Neuronal stem cell (in vitro differentiated cells): Measurements from ENCODE around the gene RBM11.

ENCODE experiments used
- DNase-seq: peaks from one replicate; pipeline ENCODE4 v3.0.0-alpha.2; 2013; ENCODE audit warnings: low spot score
- H2AFZ ChIP-seq: one replicate; pipeline ENCODE4 v1.6.1; 2013; ENCODE audit warnings: mild to moderate bottlenecking, low read length, inconsistent platforms
- H2AK5ac ChIP-seq: 2 replicates; pipeline ENCODE4 v1.6.1; 2013; ENCODE audit warnings: low read depth, mild to moderate bottlenecking, inconsistent platforms, low read length, moderate library complexity, mixed read lengths
- H2BK120ac ChIP-seq: 2 replicates; pipeline ENCODE4 v1.6.1; 2013; ENCODE audit warnings: low read depth, mild to moderate bottlenecking, inconsistent platforms, low read length, moderate library complexity, mixed read lengths
- H2BK12ac ChIP-seq: one replicate; pipeline ENCODE4 v1.6.1; 2013; ENCODE audit warnings: low read length, inconsistent platforms
- H2BK15ac ChIP-seq: 2 replicates; pipeline ENCODE4 v1.6.1; 2013; ENCODE audit warnings: mild to moderate bottlenecking, low read length, inconsistent platforms, mixed read lengths
- H2BK5ac ChIP-seq: one replicate; pipeline ENCODE4 v1.6.1; 2013; ENCODE audit warnings: inconsistent platforms, mild to moderate bottlenecking, low read length, moderate library complexity
- H3K14ac ChIP-seq: one replicate; pipeline ENCODE4 v1.6.1; 2013; ENCODE audit warnings: low read length, inconsistent platforms
- H3K18ac ChIP-seq: 2 replicates; pipeline ENCODE4 v1.6.1; 2013; ENCODE audit warnings: low read length, inconsistent platforms
- H3K23ac ChIP-seq: 2 replicates; pipeline ENCODE4 v1.6.1; 2013; ENCODE audit warnings: low read depth, mild to moderate bottlenecking, mixed read lengths, low read length, inconsistent platforms; ENCODE audit not compliant: poor library complexity
- H3K27ac ChIP-seq: replicated peaks from 3 replicates; pipeline ENCODE4 v1.5.1; 2013; ENCODE audit warnings: low read length, inconsistent platforms
- H3K27me3 ChIP-seq, 3 experiments: 2 replicates each; pipeline ENCODE4 v1.6.1; 2013; ENCODE audit warnings: low read length in 3 of 3, mild to moderate bottlenecking in 2 of 3, inconsistent platforms in 1 of 3, low read depth in 1 of 3, mixed read lengths in 1 of 3, moderate library complexity in 1 of 3; ENCODE audit not compliant: control insufficient read depth in 3 of 3, insufficient read depth in 3 of 3
- H3K36me3 ChIP-seq, 2 donors: replicated peaks in 1 of 2; 2 replicates each; pipeline ENCODE4 v1.6.1; 2013; ENCODE audit warnings: low read length in 2 of 2; ENCODE audit not compliant: control insufficient read depth in 2 of 2, insufficient read depth in 2 of 2
- H3K4ac ChIP-seq: 2 replicates; pipeline ENCODE4 v1.6.1; 2013; ENCODE audit warnings: inconsistent platforms, mild to moderate bottlenecking, low read length, moderate library complexity
- H3K4me1 ChIP-seq, 2 donors: 1 replicate in 1 of 2; 2 replicates in 1 of 2; pipeline ENCODE4 v1.6.1; 2013; ENCODE audit warnings: low read length in 2 of 2, low read depth in 1 of 2; ENCODE audit not compliant: control insufficient read depth in 2 of 2, insufficient read depth in 1 of 2
- H3K4me2 ChIP-seq: one replicate; pipeline ENCODE4 v1.6.1; 2013; ENCODE audit warnings: mild to moderate bottlenecking, low read length, inconsistent platforms; ENCODE audit not compliant: insufficient read depth, poor library complexity, severe bottlenecking
- H3K4me3 ChIP-seq, 2 donors: 2 replicates each; pipeline ENCODE4 v1.5.1; 2013; ENCODE audit warnings: low read length in 2 of 2, mild to moderate bottlenecking in 2 of 2, inconsistent platforms in 1 of 2, moderate library complexity in 1 of 2
- H3K79me1 ChIP-seq: one replicate; pipeline ENCODE4 v1.6.1; 2013; ENCODE audit warnings: low read depth, mild to moderate bottlenecking, inconsistent platforms, low read length, moderate library complexity
- H3K9ac ChIP-seq: one replicate; pipeline ENCODE4 v1.6.1; 2013; ENCODE audit warnings: mild to moderate bottlenecking, low read depth, low read length, inconsistent platforms; ENCODE audit not compliant: poor library complexity
- H3K9me3 ChIP-seq, 2 donors: replicated peaks in 1 of 2; 2 replicates each; pipeline versions ENCODE3 to v1.6.1; 2013; ENCODE audit warnings: low read length in 2 of 2, mild to moderate bottlenecking in 2 of 2, inconsistent platforms in 1 of 2, low read depth in 1 of 2, mixed read lengths in 1 of 2, moderate library complexity in 1 of 2; ENCODE audit not compliant: control insufficient read depth in 2 of 2, insufficient read depth in 1 of 2
- H4K8ac ChIP-seq: one replicate; pipeline ENCODE4 v1.6.1; 2013; ENCODE audit warnings: low read depth, mild to moderate bottlenecking, inconsistent platforms, low read length, moderate library complexity
- H4K91ac ChIP-seq: one replicate; pipeline ENCODE4 v1.6.1; 2013; ENCODE audit warnings: low read length, low read depth, mild to moderate bottlenecking, inconsistent platforms; ENCODE audit not compliant: poor library complexity
- WGBS, 2 donors: extraction: QIAGEN DNeasy Blood & Tissue Kit; methylation state at CpG; one replicate each; pipeline ENCODE4 v1.1.7; 2013; ENCODE audit warnings: missing lambda C conversion rate in 2 of 2, mixed read lengths in 1 of 2; ENCODE audit not compliant: insufficient read length in 2 of 2, insufficient replicate concordance in 1 of 2; ENCODE audit errors: extremely low coverage in 2 of 2; 5-methylcytosine and 5-hydroxymethylcytosine counted together

RBM11 gene

DNA sequence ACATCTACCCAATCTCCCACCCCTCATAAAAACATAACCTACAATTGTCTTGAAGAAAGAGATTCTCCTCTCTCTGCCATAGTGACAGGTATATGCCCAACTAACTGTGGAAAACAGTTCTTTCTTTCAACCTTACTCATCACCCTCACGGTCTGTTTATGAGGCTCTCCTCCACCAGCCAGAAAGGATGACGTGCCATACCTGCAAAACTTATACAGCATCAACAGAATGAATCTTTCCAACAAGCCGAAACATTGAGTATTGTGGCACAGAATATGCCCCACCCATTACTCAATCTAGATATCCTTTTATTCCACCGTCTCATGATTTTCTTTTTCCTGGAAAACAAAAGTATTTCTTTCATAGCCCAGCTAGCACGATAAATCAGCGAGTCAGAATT lies 55.7 kb downstream of the RBM11 start:
- no peaks in the 10 kb centered on the region for H3K36me3 ChIP-seq
- no CpG with 5 or more reads among the region's 6 CpGs for WGBS, 2 donors
- no peak for DNase-seq
- no peak overlapping the region for H3K4ac ChIP-seq
- H2BK15ac ChIP-seq = no peak overlapping the region
- H2BK12ac ChIP-seq = no peak overlapping the region
- no peak overlapping the region for H3K27ac ChIP-seq
- H3K23ac ChIP-seq = no peak overlapping the region
- H3K4me2 ChIP-seq = no peak overlapping the region
- no peak overlapping the region for H3K4me3 ChIP-seq
- no peak overlapping the region for H2AK5ac ChIP-seq
- H3K9me3 ChIP-seq = no peaks in the 10 kb centered on the region
- no peak overlapping the region for H3K9ac ChIP-seq
- H3K14ac ChIP-seq = no peak overlapping the region
- no peaks in the 10 kb centered on the region for H3K4me1 ChIP-seq
- no peak overlapping the region for H4K91ac ChIP-seq
- H3K27me3 ChIP-seq = peaks cover 0 to 21% (median 8%) of the 10 kb centered on the region in 3 experiments
- H3K18ac ChIP-seq = no peak overlapping the region
- H3K79me1 ChIP-seq = no peaks in the 10 kb centered on the region
- H4K8ac ChIP-seq = no peak overlapping the region
- H2BK5ac ChIP-seq = no peak overlapping the region
- H2AFZ ChIP-seq = no peak overlapping the region
- H2BK120ac ChIP-seq = no peak overlapping the region

GRCh38 chr21:14273736-14274538 lies 58.0 kb downstream of the RBM11 start:
- peak overlapping the region in 1 of 2 donors; percentile 18 for H3K4me3 ChIP-seq
- WGBS, 2 donors = no CpG with 5 or more reads among the region's 39 CpGs
- no peak for DNase-seq

GRCh38 chr21:14275702-14276205 lies 59.8 kb downstream of the RBM11 start:
- no peak overlapping the region for H4K8ac ChIP-seq
- H3K9me3 ChIP-seq = no peaks in the 10 kb centered on the region
- no peak overlapping the region for H4K91ac ChIP-seq
- H3K4me3 ChIP-seq = no peak overlapping the region
- DNase-seq = no peak
- no peak overlapping the region for H3K4me2 ChIP-seq
- H3K36me3 ChIP-seq = no peaks in the 10 kb centered on the region
- no peak overlapping the region for H3K14ac ChIP-seq
- H3K27me3 ChIP-seq = peaks cover 0 to 34% (median 8%) of the 10 kb centered on the region in 3 experiments
- H3K18ac ChIP-seq = no peak overlapping the region
- no peak overlapping the region for H3K9ac ChIP-seq
- H3K27ac ChIP-seq = no peak overlapping the region
- no peak overlapping the region for H2BK12ac ChIP-seq
- H3K4me1 ChIP-seq = no peaks in the 10 kb centered on the region
- H2BK5ac ChIP-seq = no peak overlapping the region
- H3K4ac ChIP-seq = no peak overlapping the region
- no peak overlapping the region for H2AFZ ChIP-seq
- H2BK15ac ChIP-seq = no peak overlapping the region
- no peak overlapping the region for H3K23ac ChIP-seq
- WGBS, 2 donors = no CpG with 5 or more reads among the region's 4 CpGs
- no peak overlapping the region for H2BK120ac ChIP-seq
- H2AK5ac ChIP-seq = no peak overlapping the region
- no peaks in the 10 kb centered on the region for H3K79me1 ChIP-seq

More at GRCh38 chr21:14273736-14274538, 58.0 kb downstream of the RBM11 start:
- H3K9me3 ChIP-seq = no peaks in the 10 kb centered on the region
- peak overlapping the region; percentile 53 for H3K18ac ChIP-seq
- no peak overlapping the region for H2BK15ac ChIP-seq
- H2BK5ac ChIP-seq = peak overlapping the region; percentile 93
- H3K4me2 ChIP-seq = peak overlapping the region; percentile 14
- H3K36me3 ChIP-seq = no peaks in the 10 kb centered on the region
- H3K27me3 ChIP-seq = peaks cover 0 to 21% (median 8%) of the 10 kb centered on the region in 3 experiments
- H3K4me1 ChIP-seq = no peaks in the 10 kb centered on the region
- H3K9ac ChIP-seq = no peak overlapping the region
- H4K8ac ChIP-seq = no peak overlapping the region
- H3K14ac ChIP-seq = no peak overlapping the region
- peak overlapping the region; percentile 69 for H2AK5ac ChIP-seq
- H3K79me1 ChIP-seq = no peaks in the 10 kb centered on the region
- H3K4ac ChIP-seq = no peak overlapping the region
- peak overlapping the region; percentile 29 for H2AFZ ChIP-seq
- H2BK120ac ChIP-seq = no peak overlapping the region
- peak overlapping the region; percentile 92 for H3K23ac ChIP-seq
- no peak overlapping the region for H4K91ac ChIP-seq
- H3K27ac ChIP-seq = no peak overlapping the region
- H2BK12ac ChIP-seq = peak overlapping the region; percentile 32
